Sigmoid colon (tissue), 7 donors: ENCODE measurements around the gene TRAP1. TPM values are rescaled to one million over a fixed set of nuclear protein-coding genes. Genes with fewer than 3 reads are reported as not detected.

Experiments used
- DNase-seq: peaks from one replicate; pipeline ENCODE4 v3.0.0-alpha.2; 2019
- H3K27ac ChIP-seq, 4 donors: fragments of 200-600 bp; sonication (generic); one replicate each; pipeline ENCODE4 v1.5.1; 2016 to 2019; ENCODE audit warnings: mild to moderate bottlenecking in 1 of 4
- H3K27me3 ChIP-seq, 3 donors: fragments of 200-600 bp; sonication (generic); one replicate each; pipeline ENCODE4 v1.5.1; 2019; ENCODE audit warnings: mild to moderate bottlenecking in 1 of 3
- H3K36me3 ChIP-seq, 4 donors: fragments of 200-600 bp; sonication (generic); one replicate each; pipeline ENCODE4 v1.5.1; 2016 to 2019
- H3K4me1 ChIP-seq, 4 donors: fragments of 200-600 bp; sonication (generic); one replicate each; pipeline ENCODE4 v1.5.1; 2017 to 2019
- H3K4me3 ChIP-seq, 4 donors: fragments of 200-600 bp; sonication (generic); one replicate each; pipeline ENCODE4 v1.5.1; 2017 to 2019; ENCODE audit warnings: mild to moderate bottlenecking in 2 of 4, moderate library complexity in 1 of 4
- H3K9me3 ChIP-seq, 4 donors: fragments of 200-600 bp in 3 of 4; sonication (generic) in 3 of 4; one replicate each; pipeline versions ENCODE4 v1.5.1 to v1.6.1; 2013 to 2019
- EP300 ChIP-seq, 4 donors: sonication (generic); formaldehyde crosslinking; IDR thresholded peaks; one replicate each; pipeline ENCODE4 v1.6.1; 2017; ENCODE audit warnings: antibody characterized with exemption in 4 of 4
- POLR2A ChIP-seq, 2 donors: fragments of 450-650 bp; IDR thresholded peaks; one replicate each; pipeline ENCODE4 v1.6.1; 2016; ENCODE audit warnings: antibody characterized with exemption in 2 of 2, mild to moderate bottlenecking in 2 of 2, moderate library complexity in 2 of 2
- POLR2AphosphoS5 ChIP-seq, 4 donors: sonication (generic); formaldehyde crosslinking; IDR thresholded peaks; one replicate each; pipeline ENCODE4 v1.6.1; 2017; ENCODE audit warnings: antibody characterized with exemption in 4 of 4
- WGBS, 2 donors: extraction: QIAGEN DNeasy Blood & Tissue Kit; methylation state at CpG; one replicate each; pipeline ENCODE4 v1.1.7; 2013; 5-methylcytosine and 5-hydroxymethylcytosine counted together
- intact Hi-C: fragments of 100-400 bp; cut with DNase I; formaldehyde crosslinking; loops from one replicate; pipeline ENCODE4 v1.15.1; 2023
- polyA plus RNA-seq, 3 donors: library from polyadenylated mRNA; stranded (reverse); fragments of 200-250 nt; gene quantifications; one replicate each; pipeline ENCODE4 v1.2.3, GENCODE V29; 2013
- total RNA-seq, 4 donors: library from RNA; depleted of rRNA; stranded (reverse); fragments of >200 nt; gene quantifications; one replicate each; pipeline ENCODE4 v1.1.0, GENCODE V29; 2016
- TF ChIP-seq, protein P1 (sequence below), 4 experiments: fragments of 450-650 bp in 3 of 4; fragments of 200-600 bp in 1 of 4; IDR thresholded peaks; one replicate each; pipeline ENCODE4 v1.5.1; 2016 to 2019; ENCODE audit warnings: antibody characterized with exemption in 4 of 4, mild to moderate bottlenecking in 3 of 4, moderate library complexity in 2 of 4
- donor health status: healthy with polysubstance abuse.
- donor health status: Bipolar disorder and iron deficiency.
- donor health status: healthy.

TRAP1 gene
- total and polyA plus RNA-seq, 7 donors, result 17.4 to 64.9 (median 45.6) TPM

DNA sequence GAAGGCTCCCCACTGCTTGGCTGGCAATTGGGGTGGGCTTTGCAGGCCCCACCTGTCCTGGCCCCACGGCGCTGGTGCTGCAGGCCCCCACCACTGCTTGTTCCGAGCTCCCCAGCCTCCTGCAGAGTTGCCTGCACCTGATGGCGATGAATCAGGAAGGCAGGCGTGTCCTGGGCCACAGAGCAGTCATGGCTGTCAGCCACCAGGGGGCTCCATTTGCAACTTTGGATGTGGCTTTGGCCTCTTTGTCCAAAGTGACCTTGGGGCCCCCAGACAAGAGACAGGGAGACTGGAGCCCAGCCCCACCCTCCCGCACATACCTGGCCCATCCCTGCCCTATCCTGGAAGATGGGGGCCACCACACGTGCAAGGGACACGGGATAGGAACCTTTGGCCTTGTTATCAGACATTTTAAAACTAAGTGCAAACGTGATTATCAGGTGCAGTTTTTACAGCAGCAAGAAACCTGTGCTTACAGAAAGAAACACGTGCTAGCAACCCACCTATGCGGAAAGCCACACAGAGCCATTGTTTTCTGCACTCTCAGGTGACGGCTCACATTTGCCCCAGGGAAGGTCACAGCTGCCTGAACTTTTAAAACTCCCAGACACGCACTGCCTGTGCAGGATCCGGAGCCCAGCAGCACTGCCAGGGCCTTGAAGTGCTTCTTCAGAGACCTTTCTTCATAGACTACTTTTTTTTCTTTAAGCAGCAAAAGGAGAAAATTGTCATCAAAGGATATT lies 62.9 kb downstream of the TRAP1 start, which contains the start of gene DNASE1:
DNASE1 (plus strand) TSS at position 443 of the 743 bp plus-strand sequence. CDS start 683 bp downstream, outside the sequence.
- TF ChIP-seq POLR2AphosphoS5 (IDR thresholded peaks at IDR 0.05) (no peak), EP300 (IDR thresholded peaks at IDR 0.05) (no peak), POLR2A (IDR thresholded peaks at IDR 0.05) (no peak)
- TF ChIP-seq, protein P1, sequence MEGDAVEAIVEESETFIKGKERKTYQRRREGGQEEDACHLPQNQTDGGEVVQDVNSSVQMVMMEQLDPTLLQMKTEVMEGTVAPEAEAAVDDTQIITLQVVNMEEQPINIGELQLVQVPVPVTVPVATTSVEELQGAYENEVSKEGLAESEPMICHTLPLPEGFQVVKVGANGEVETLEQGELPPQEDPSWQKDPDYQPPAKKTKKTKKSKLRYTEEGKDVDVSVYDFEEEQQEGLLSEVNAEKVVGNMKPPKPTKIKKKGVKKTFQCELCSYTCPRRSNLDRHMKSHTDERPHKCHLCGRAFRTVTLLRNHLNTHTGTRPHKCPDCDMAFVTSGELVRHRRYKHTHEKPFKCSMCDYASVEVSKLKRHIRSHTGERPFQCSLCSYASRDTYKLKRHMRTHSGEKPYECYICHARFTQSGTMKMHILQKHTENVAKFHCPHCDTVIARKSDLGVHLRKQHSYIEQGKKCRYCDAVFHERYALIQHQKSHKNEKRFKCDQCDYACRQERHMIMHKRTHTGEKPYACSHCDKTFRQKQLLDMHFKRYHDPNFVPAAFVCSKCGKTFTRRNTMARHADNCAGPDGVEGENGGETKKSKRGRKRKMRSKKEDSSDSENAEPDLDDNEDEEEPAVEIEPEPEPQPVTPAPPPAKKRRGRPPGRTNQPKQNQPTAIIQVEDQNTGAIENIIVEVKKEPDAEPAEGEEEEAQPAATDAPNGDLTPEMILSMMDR (IDR thresholded peaks at IDR 0.05), result peak in 3 of 4 experiments; percentile 34 to 69 (median 54)
- peak within 1 kb of the TSS in 1 of 4 donors; percentile 19 for H3K27ac ChIP-seq
- DNase-seq, result peak; percentile 71
- intact Hi-C loops, result no loop called here
- peaks cover 4 to 55% (median 21%) of the 10 kb centered on the region in 4 donors for H3K36me3 ChIP-seq
- no peaks in the 10 kb centered on the region for H3K9me3 ChIP-seq
- 24 to 68% methylated on average over 14 of the region's 14 CpGs for WGBS, 2 donors
- H3K4me1 ChIP-seq, result no peaks in the 10 kb centered on the region
- H3K4me3 ChIP-seq, result no peak within 1 kb of the TSS
- no peaks in the 10 kb centered on the region for H3K27me3 ChIP-seq

DNA sequence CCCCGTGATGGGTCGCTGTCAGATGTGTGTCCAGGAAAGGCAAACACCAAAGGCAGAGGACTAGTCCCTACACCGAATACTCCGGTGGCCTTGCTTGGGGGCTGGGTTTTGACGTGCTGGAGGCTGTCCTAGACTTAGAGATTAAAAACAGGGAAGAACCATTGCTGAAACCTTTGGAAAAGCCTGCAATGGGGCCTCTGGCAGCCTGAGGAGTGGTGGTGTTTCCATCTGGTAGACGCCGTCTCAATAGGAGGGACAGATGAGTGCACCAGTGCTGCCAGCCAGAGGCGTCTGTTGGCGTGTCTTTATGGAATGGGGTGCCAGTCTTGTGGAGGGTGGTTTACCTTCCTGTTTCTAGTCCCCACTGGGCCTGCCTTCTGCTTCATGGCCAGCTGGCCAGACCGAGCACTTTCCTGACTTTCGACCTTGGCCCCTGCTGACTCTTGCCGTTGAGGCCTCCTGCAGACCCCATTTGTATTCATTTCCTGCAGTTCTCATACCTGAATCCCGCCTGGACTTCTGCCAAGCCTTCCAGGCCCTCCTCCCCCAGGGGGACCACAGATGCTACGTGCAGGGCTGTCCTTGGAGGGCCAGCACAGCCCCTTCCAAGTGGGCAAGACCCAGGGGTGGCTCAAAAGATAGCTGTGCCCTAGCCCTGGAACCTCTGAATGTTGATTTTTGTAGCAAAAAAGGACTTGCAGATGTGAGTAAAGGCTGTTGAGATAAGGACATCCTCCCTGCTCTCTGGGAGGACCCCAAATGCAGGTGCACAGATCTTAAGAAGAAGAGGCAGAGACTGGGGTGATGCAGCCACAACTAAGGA lies 64.7 kb downstream of the TRAP1 start:
- peaks cover 4 to 37% (median 11%) of the 10 kb centered on the region in 4 donors for H3K36me3 ChIP-seq
- intact Hi-C loops, result no loop called here
- DNase-seq, result peak; percentile 63
- no peaks in the 10 kb centered on the region for H3K9me3 ChIP-seq
- H3K27ac ChIP-seq, result no peak overlapping the region
- no peaks in the 10 kb centered on the region for H3K4me1 ChIP-seq
- no peaks in the 10 kb centered on the region for H3K27me3 ChIP-seq
- TF ChIP-seq EP300 (IDR thresholded peaks at IDR 0.05), result no peak
- no peak for TF ChIP-seq POLR2A (IDR thresholded peaks at IDR 0.05)
- TF ChIP-seq, protein P1 (IDR thresholded peaks at IDR 0.05), result no peak
- TF ChIP-seq POLR2AphosphoS5 (IDR thresholded peaks at IDR 0.05), result no peak
- H3K4me3 ChIP-seq, result no peak overlapping the region
- 91 to 94% methylated on average over 14 of the region's 14 CpGs for WGBS, 2 donors

DNA sequence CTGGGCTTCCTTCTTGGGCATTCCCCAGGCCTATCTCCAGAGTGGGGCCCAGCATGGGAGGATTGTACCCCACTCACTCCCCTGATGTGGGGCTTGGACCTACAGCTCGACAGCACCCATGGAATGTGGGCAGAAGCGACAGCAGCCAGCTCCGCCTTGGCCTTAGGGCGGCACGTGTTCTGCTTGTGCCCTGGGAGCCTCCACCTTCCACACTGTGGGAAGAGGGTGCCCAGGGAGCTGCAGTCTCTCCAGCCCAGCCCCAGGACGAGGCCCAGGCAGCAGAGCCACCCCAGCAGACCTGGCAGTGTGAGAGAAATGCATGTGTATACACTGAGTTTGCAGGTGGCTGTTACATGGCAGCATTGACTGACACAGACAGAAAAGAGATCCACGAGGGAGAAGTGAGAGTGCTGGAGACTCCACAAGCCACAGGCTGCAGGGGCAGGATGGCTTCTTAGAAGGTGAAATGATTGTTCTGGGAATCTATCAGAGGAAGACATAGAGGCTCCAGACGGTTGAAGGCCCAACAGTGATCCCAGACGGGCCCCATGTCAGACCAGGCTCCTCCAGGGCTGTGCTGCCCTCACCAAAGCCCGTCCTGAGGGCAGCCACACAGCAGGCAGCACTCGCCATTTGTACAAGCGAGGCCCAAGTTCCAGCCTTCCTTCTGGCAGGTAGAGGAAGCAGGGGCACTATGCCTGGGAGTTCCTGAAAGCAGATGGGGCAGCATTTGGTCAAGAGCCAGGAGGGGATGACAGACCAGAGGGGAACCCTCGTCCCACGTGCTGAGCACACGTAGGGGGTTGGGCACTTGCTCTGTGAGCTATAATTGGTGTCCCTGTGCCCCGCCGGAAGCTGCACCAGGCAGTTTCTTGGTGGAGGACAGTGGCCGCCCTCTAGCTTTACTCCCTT lies 65.6 kb downstream of the TRAP1 start:
- no peak overlapping the region for H3K27ac ChIP-seq
- peak; percentile 44 for DNase-seq
- intact Hi-C loops, result no loop called here
- no peaks in the 10 kb centered on the region for H3K27me3 ChIP-seq
- H3K4me3 ChIP-seq, result no peak overlapping the region
- 87% methylated on average over 18 of the region's 18 CpGs for WGBS, 2 donors
- H3K36me3 ChIP-seq, result peaks cover 1 to 28% (median 5%) of the 10 kb centered on the region in 4 donors
- no peaks in the 10 kb centered on the region for H3K4me1 ChIP-seq
- H3K9me3 ChIP-seq, result no peaks in the 10 kb centered on the region
- TF ChIP-seq EP300 (IDR thresholded peaks at IDR 0.05) (no peak), POLR2A (IDR thresholded peaks at IDR 0.05) (no peak), POLR2AphosphoS5 (IDR thresholded peaks at IDR 0.05) (no peak)
- TF ChIP-seq, protein P1 (IDR thresholded peaks at IDR 0.05), result no peak

DNA sequence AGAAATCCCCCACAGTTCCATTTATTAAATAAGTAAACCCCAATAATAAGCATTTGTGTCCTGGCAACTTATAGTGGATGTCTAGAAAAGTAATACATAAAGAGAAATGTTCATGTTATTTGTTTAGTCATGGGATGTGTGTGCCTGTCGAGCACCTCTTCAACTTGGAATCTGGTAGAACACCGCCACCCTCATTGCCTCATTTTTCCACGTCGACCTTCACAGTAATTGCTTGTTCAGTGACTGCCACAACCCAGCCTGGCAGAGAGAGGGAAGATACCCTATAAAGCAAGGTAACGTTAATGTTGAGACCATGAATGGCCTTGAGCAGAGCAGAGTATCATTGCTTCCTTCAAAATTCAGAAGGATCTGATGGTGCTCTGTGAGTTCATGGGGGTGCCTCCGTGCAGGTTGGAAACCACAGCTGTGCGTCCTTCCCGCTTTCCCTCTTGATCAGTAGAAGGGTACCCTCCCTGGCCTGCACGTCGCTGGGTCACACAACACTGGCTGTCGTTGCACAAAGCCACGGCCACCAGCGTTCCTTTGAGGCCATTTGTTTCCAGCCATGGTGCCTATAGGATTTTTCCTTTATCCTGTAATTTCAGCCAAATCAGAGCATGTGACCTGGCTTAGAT lies 66.6 kb downstream of the TRAP1 start:
- Histone ChIP-seq H3K27ac (no peak overlapping the region), H3K4me1 (no peaks in the 10 kb centered on the region), H3K9me3 (no peaks in the 10 kb centered on the region), H3K36me3 (peaks cover 0 to 19% (median 2%) of the 10 kb centered on the region in 4 donors), H3K4me3 (no peak overlapping the region), H3K27me3 (no peaks in the 10 kb centered on the region)
- intact Hi-C loops, result no loop called here
- peak; percentile 35 for DNase-seq
- TF ChIP-seq EP300 (IDR thresholded peaks at IDR 0.05), result no peak
- TF ChIP-seq POLR2AphosphoS5 (IDR thresholded peaks at IDR 0.05), result no peak
- TF ChIP-seq, protein P1 (IDR thresholded peaks at IDR 0.05), result no peak
- TF ChIP-seq POLR2A (IDR thresholded peaks at IDR 0.05), result no peak
- WGBS, 2 donors, result 91 to 93% methylated on average over 13 of the region's 13 CpGs
